BLaER1 (cell line): ENCODE results near the gene RPS6KA1.

Experiments used
- H3K27ac ChIP-seq: shearing (Covaris generic); formaldehyde crosslinking; 2 replicates; pipeline ENCODE4 v1.8.1; 2022
- H3K27me3 ChIP-seq: shearing (Covaris generic); formaldehyde crosslinking; 2 replicates; pipeline ENCODE4 v1.8.1; 2022
- H3K36me3 ChIP-seq: shearing (Covaris generic); formaldehyde crosslinking; 2 replicates; pipeline ENCODE4 v1.8.1; 2022
- H3K4me1 ChIP-seq: shearing (Covaris generic); formaldehyde crosslinking; 2 replicates; pipeline ENCODE4 v1.8.1; 2022
- H3K4me2 ChIP-seq: shearing (Covaris generic); formaldehyde crosslinking; 2 replicates; pipeline ENCODE4 v1.8.1; 2022
- H3K4me3 ChIP-seq: shearing (Covaris generic); formaldehyde crosslinking; 2 replicates; pipeline ENCODE4 v1.8.1; 2022
- H3K9ac ChIP-seq: shearing (Covaris generic); formaldehyde crosslinking; 2 replicates; pipeline ENCODE4 v1.8.1; 2022
- H3K9me3 ChIP-seq: shearing (Covaris generic); formaldehyde crosslinking; 2 replicates; pipeline ENCODE4 v1.8.1; 2022
- H4K20me1 ChIP-seq: shearing (Covaris generic); formaldehyde crosslinking; 2 replicates; pipeline ENCODE4 v1.8.1; 2022
- Cebpa-rat ChIP-seq: shearing (Covaris generic); IDR thresholded peaks from 2 replicates; pipeline ENCODE4 v1.8.1; 2022

RPS6KA1 gene

GRCh38 chr1:26614655-26615411 is 85.3 kb downstream of the RPS6KA1 start:
- H3K9me3 ChIP-seq = no peaks in the 10 kb centered on the region
- no peak overlapping the region for H3K4me3 ChIP-seq
- no peak overlapping the region for H3K9ac ChIP-seq
- H3K27me3 ChIP-seq = no peaks in the 10 kb centered on the region
- no peaks in the 10 kb centered on the region for H4K20me1 ChIP-seq
- no peak overlapping the region for H3K4me2 ChIP-seq
- no peak overlapping the region for H3K27ac ChIP-seq
- TF ChIP-seq Cebpa-rat = no peak
- H3K36me3 ChIP-seq = no peaks in the 10 kb centered on the region
- H3K4me1 ChIP-seq = peaks cover 20% of the 10 kb centered on the region

GRCh38 chr1:26616881-26617280 is 87.3 kb downstream of the RPS6KA1 start:
- Histone ChIP-seq H3K27ac (no peak overlapping the region), H3K27me3 (no peaks in the 10 kb centered on the region), H3K4me2 (no peak overlapping the region), H3K4me3 (no peak overlapping the region), H3K9ac (no peak overlapping the region), H3K4me1 (peaks cover 24% of the 10 kb centered on the region), H4K20me1 (no peaks in the 10 kb centered on the region), H3K36me3 (no peaks in the 10 kb centered on the region), H3K9me3 (no peaks in the 10 kb centered on the region)
- no peak for TF ChIP-seq Cebpa-rat

GRCh38 chr1:26618561-26618960 is 89.0 kb downstream of the RPS6KA1 start:
- Histone ChIP-seq H4K20me1 (no peaks in the 10 kb centered on the region), H3K9ac (0 out of 2 replicates have a peak overlapping the region, but pooled peaks have one; percentile 7), H3K4me3 (no peak overlapping the region), H3K36me3 (no peaks in the 10 kb centered on the region), H3K27me3 (no peaks in the 10 kb centered on the region), H3K27ac (peak overlapping the region; percentile 32; the same call in 1 of the 2 replicates), H3K9me3 (no peaks in the 10 kb centered on the region), H3K4me2 (peak overlapping the region; percentile 88), H3K4me1 (peaks cover 31% of the 10 kb centered on the region)
- TF ChIP-seq Cebpa-rat = no peak
